Cardiac muscle cell (in vitro differentiated cells and primary cell): ENCODE measurements around the gene ALKBH7. TPM values are rescaled to one million over a fixed set of nuclear protein-coding genes. Genes with fewer than 3 reads are reported as not detected.
A peak's percentile ranks its signal among the peaks of the same experiment; 100 is the strongest.

ENCODE experiments used
- DNase-seq, 2 donors: peaks; one replicate each; pipeline versions ENCODE4 v3.0.0 to v3.0.0-alpha.2; 2010 to 2017; ENCODE audit warnings: low read depth in 1 of 2, low spot score in 1 of 2
- H3K27ac ChIP-seq: fragments of 200-600 bp; sonication (generic); 2 replicates; pipeline ENCODE4 v1.5.1; 2016
- H3K27me3 ChIP-seq: fragments of 200-600 bp; sonication (generic); 2 replicates; pipeline ENCODE4 v1.6.0; 2016; ENCODE audit warnings: control low read depth
- H3K36me3 ChIP-seq: fragments of 200-600 bp; sonication (generic); 2 replicates; pipeline ENCODE4 v1.5.1; 2016; ENCODE audit warnings: control low read depth
- H3K4me1 ChIP-seq: fragments of 200-600 bp; sonication (generic); 2 replicates; pipeline ENCODE4 v1.8.1; 2017; ENCODE audit warnings: low read depth, mild to moderate bottlenecking, mixed run types
- H3K4me3 ChIP-seq: fragments of 200-600 bp; sonication (generic); 2 replicates; pipeline ENCODE4 v1.5.1; 2016; ENCODE audit warnings: mild to moderate bottlenecking
- H3K9me3 ChIP-seq: fragments of 200-600 bp; sonication (generic); 2 replicates; pipeline ENCODE4 v1.5.1; 2017; ENCODE audit warnings: low read depth, mild to moderate bottlenecking, control low read depth
- CTCF ChIP-seq: IDR thresholded peaks from 2 replicates; pipeline ENCODE4 v1.5.1; 2012; ENCODE audit warnings: low read depth, mild to moderate bottlenecking, low read length
- polyA plus RNA-seq: library from polyadenylated mRNA; unstranded; fragments of >200 nt; fragmentation: Nextera tagmentation; extraction: Ambion mirVana; gene quantifications from 2 replicates; pipeline ENCODE4 v1.2.1, GENCODE V29; 2016
- total RNA-seq: library from RNA; depleted of rRNA; stranded (reverse); fragments of >200 nt; gene quantifications from 2 replicates; pipeline ENCODE4 v1.2.3, GENCODE V29; 2016

The ALKBH7 gene
- total and polyA plus RNA-seq, 2 experiments from 2014 or later = 153 to 171 TPM

- Histone ChIP-seq H3K4me1 (peaks cover 4% of the 10 kb centered on the region), H3K4me3 (peak overlapping the region; percentile 56), H3K9me3 (no peaks in the 10 kb centered on the region), H3K27ac (peak overlapping the region; percentile 96), H3K27me3 (no peaks in the 10 kb centered on the region), H3K36me3 (peaks cover 12% of the 10 kb centered on the region)
- DNase-seq = peak; percentile 99 to 100
- TF ChIP-seq CTCF = no peak
Observed at GRCh38 chr19:6373096-6373812, 660 bp downstream of the ALKBH7 start.

- Histone ChIP-seq H3K27ac (peak overlapping the region; percentile 4), H3K4me1 (peaks cover 4% of the 10 kb centered on the region), H3K9me3 (no peaks in the 10 kb centered on the region), H3K4me3 (peak overlapping the region; percentile 56), H3K36me3 (peaks cover 7% of the 10 kb centered on the region), H3K27me3 (no peaks in the 10 kb centered on the region)
- no peak for TF ChIP-seq CTCF
- DNase-seq = no peak
Observed at GRCh38 chr19:6373813-6374108, 1.2 kb downstream of the ALKBH7 start.

DNA sequence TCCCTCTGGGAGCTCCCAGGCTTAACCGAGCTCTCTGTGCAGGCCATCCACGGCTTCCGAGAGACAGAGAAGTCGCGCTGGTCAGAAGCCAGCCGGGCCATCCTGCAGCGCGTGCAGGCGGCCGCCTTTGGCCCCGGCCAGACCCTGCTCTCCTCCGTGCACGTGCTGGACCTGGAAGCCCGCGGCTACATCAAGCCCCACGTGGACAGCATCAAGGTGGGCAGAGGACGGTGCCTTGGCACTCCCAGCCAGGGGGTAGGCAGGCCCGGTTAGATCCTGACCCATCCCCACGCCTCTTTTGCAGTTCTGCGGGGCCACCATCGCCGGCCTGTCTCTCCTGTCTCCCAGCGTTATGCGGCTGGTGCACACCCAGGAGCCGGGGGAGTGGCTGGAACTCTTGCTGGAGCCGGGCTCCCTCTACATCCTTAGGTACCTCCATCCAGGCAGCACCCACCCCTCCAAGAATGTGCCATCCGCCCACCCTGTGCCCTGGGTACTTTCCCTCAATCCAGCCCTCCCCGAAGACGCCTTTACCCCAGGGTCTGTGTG is 1.6 kb downstream of the ALKBH7 start:
- Histone ChIP-seq H3K36me3 (peaks cover 4% of the 10 kb centered on the region), H3K4me3 (no peak overlapping the region), H3K9me3 (no peaks in the 10 kb centered on the region), H3K27ac (peak overlapping the region; percentile 4), H3K4me1 (peaks cover 4% of the 10 kb centered on the region), H3K27me3 (no peaks in the 10 kb centered on the region)
- DNase-seq = no peak
- TF ChIP-seq CTCF = no peak

DNA sequence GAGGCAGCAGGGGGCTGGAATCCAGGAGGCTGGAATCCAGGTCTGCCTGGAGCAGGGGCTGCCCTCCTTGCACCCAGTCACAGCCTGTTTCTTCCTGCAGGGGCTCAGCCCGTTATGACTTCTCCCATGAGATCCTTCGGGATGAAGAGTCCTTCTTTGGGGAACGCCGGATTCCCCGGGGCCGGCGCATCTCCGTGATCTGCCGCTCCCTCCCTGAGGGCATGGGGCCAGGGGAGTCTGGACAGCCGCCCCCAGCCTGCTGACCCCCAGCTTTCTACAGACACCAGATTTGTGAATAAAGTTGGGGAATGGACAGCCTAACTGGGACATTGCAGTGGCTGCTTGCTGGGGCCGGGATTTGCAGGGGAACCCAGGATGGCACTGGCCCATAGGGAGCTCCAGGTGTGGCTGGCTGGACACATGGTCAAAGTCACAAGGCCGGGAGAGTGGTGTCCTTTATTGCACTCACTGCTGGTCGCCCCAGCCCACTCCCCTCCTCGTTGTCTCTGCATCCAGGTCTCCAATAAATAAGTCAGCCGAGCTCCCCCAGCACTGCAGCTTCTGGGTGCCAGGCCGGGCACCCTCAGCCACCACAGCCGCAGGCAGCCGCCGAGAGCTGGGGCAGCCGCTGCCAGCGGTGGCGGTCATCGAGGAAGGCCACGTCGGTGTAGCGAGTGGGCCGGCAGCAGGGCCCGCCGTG is 2.3 kb downstream of the ALKBH7 start:
- Histone ChIP-seq H3K9me3 (no peaks in the 10 kb centered on the region), H3K27me3 (no peaks in the 10 kb centered on the region), H3K36me3 (peaks cover 8% of the 10 kb centered on the region), H3K4me1 (peaks cover 4% of the 10 kb centered on the region), H3K27ac (no peak overlapping the region), H3K4me3 (no peak overlapping the region)
- no peak for TF ChIP-seq CTCF
- DNase-seq = no peak

GRCh38 chr19:6375411-6376010 is 2.9 kb downstream of the ALKBH7 start, which contains the start of gene PSPN:
Gene PSPN, minus strand, starts transcription at chr19:6375933. Its CDS starts 84 bp downstream, at chr19:6375849.
- H3K9me3 ChIP-seq = no peaks in the 10 kb centered on the region
- no peaks in the 10 kb centered on the region for H3K27me3 ChIP-seq
- H3K36me3 ChIP-seq = peaks cover 14% of the 10 kb centered on the region
- peaks cover 4% of the 10 kb centered on the region for H3K4me1 ChIP-seq
- TF ChIP-seq CTCF = no peak
- H3K27ac ChIP-seq = no peak within 1 kb of the TSS
- DNase-seq = no peak
- H3K4me3 ChIP-seq = no peak within 1 kb of the TSS
